Fibroblast of pulmonary artery (primary cell): Measurements from ENCODE around the gene UNC5C.

Experiments
- DNase-seq: peaks from one replicate; pipeline ENCODE4 v3.0.0-alpha.2; 2010; ENCODE audit warnings: low read depth
- H3K4me3 ChIP-seq: replicated peaks from 2 replicates; pipeline ENCODE4 v1.5.1; 2011; ENCODE audit warnings: low read depth, mild to moderate bottlenecking, control low read depth, low read length, moderate library complexity
- TF ChIP-seq, protein P1 (sequence below): IDR thresholded peaks from 2 replicates; pipeline ENCODE4 v1.5.1; 2011; ENCODE audit warnings: mild to moderate bottlenecking, control low read depth, low read length, inconsistent platforms; ENCODE audit errors: missing control alignments

The UNC5C gene

DNA sequence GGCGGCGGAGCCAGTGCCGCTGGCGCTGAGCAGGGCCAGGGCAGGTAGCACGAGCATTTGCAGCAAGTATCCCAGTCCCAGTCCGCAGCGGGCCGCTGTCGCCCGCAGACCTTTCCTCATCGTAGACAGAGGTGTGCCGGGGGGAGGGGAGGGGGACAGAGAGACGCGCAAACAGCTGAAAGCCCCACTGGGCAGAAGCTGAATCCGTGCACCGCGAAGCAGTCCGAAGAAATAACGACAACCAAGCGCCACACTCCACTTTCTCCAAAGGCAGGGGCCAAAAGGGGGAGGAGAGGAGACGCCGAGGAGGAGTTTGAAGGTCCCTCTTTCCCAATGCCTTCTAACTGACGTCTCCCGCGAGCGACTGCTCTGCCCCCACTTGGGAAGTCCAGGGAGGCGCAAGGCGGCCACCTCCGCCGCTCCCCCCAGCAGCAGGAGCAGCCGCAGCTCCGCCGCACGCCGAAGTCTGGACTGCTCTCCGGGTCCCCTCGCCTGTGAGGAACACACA, at the start of gene UNC5C:
Gene UNC5C, minus strand, starts transcription at position 236 of the 508 bp plus-strand sequence.
- DNase-seq = peak; percentile 85
- TF ChIP-seq, protein P1, sequence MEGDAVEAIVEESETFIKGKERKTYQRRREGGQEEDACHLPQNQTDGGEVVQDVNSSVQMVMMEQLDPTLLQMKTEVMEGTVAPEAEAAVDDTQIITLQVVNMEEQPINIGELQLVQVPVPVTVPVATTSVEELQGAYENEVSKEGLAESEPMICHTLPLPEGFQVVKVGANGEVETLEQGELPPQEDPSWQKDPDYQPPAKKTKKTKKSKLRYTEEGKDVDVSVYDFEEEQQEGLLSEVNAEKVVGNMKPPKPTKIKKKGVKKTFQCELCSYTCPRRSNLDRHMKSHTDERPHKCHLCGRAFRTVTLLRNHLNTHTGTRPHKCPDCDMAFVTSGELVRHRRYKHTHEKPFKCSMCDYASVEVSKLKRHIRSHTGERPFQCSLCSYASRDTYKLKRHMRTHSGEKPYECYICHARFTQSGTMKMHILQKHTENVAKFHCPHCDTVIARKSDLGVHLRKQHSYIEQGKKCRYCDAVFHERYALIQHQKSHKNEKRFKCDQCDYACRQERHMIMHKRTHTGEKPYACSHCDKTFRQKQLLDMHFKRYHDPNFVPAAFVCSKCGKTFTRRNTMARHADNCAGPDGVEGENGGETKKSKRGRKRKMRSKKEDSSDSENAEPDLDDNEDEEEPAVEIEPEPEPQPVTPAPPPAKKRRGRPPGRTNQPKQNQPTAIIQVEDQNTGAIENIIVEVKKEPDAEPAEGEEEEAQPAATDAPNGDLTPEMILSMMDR = no peak
- peak within 1 kb of the TSS; percentile 70 for H3K4me3 ChIP-seq

DNA sequence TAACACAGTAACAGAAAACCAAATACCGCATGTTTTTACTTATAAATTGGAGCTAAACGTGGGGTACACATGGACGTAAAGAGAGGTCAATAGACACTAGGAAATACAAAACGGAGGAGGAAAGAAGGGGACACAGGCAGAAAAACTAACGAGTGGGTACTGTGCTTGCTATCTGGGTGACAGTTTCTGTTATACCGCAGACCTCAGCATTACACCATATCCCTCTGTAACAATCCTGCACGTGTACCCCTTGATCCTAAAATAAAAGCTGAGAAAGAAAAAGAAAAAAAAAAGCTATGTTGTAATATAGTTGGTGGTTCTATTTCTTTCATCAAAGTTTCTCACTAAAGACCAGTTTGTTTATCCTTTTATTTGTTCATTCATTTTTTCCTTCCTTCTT, 47.9 kb upstream of the UNC5C start:
- no peak for DNase-seq
- no peak overlapping the region for H3K4me3 ChIP-seq
- TF ChIP-seq, protein P1 = no peak

DNA sequence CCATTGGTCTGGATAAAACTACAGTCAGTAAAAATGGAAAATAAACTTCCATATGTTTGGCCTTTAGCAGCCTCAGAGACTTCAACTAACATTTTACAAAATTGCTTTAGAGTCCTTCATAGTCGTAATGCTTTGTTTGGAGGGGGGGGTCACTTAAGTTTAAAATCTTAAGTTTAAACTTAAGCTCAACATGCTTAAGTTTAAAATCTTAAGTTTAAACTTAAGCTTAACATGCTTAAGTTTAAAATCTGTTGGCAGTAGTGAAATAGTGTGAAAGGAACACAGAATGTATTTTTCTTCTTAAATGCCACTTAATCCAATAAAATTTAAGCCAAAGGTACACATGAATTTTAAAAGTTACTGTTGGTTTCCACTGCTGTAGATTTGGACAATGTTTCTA, 45.9 kb upstream of the UNC5C start:
- TF ChIP-seq, protein P1 = no peak
- no peak for DNase-seq
- H3K4me3 ChIP-seq = no peak overlapping the region

DNA sequence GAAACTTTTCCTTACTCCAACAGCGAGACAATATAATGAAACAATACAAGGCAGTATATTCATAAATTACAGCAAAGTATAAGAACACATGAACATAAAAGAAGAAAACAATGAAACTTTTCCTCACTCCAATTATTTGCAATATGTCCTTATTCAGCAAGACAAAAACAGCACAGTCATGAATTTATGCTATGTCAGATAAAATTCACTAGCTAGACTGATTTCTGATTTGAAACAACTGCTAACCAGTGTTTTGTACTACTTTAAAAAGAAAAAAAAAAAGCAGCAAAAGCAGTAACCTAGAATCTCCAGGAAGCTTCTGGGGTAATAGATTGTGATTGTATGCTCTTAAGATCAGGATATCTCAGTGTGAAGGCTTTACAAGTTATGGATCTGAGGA, 45.2 kb upstream of the UNC5C start:
- no peak for DNase-seq
- H3K4me3 ChIP-seq = no peak overlapping the region
- TF ChIP-seq, protein P1 = no peak

DNA sequence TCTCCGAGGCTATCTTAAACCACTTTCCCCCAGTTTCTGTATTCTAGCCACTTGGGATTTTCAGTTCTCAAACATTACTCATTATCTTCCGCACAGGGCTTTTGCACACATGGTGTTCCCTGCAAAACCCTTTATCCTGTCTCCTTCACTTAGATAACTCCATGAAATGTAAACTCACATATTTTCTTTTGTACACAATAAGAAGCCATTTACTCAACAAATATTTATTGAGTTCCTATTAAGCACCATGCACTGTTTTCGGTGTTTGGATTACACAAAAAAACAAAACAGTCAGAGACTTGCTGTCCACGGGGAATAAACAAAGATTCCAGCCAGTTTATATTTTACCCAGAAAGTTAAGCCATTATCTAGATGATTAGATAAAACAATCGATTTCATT, 42.5 kb upstream of the UNC5C start:
- H3K4me3 ChIP-seq = no peak overlapping the region
- DNase-seq = no peak
- TF ChIP-seq, protein P1 = no peak

DNA sequence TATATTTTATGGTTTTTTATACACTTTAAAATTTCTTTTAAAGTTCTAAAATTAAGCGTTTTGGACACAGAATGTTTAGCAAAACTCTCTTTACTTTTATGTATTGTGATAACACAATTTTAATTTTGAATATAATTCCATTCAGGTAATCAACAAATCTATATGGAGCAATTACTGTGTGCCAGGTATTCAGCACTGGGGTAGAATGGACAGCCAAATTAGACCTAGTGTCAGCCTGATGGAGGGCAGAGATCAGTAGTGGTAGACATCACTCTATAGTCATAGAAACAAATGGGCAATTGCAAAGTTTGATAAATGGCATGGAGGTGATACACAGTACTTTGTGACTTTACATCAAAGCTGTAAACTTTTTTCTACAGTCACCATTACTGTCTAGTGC, 41.8 kb upstream of the UNC5C start:
- no peak for DNase-seq
- H3K4me3 ChIP-seq = no peak overlapping the region
- TF ChIP-seq, protein P1 = no peak

DNA sequence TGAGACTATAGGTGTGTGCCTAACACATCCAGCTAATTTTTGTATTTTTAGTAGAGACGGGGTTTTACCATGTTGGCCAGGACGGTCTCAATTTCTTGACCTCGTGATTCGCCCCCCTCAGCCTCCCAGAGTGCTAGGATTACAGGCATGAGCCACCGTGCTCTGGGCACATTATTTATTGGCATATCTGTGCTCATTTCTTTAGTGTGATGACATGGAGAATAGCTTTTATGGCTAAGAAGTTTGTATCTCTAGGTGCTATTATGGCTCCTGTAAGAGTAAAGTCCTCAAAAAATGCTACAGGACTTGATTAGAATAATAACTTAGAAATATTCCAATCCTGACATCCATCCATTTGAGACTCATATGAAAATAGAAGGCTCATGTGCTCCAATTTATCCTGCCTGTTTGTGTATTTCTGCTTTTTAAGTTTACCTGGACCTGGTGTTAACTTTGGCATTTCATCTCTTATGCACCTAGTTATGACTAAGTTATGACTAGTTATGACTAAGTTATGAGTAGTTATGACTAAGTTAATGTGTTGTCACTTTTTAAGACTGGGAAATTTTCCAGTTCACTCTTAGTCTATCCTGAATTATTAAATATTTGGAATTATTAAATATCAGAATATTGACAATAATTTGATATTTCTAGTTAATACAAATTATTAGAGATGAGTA, 36.4 kb upstream of the UNC5C start:
- TF ChIP-seq, protein P1 = no peak
- DNase-seq = no peak
- H3K4me3 ChIP-seq = no peak overlapping the region
